Ovary (tissue), 3 donors: ENCODE data around the gene AQP9.

ENCODE experiments used
- EP300 ChIP-seq: sonication (generic); formaldehyde crosslinking; IDR thresholded peaks from one replicate; pipeline ENCODE4 v1.6.1; 2017; ENCODE audit warnings: antibody characterized with exemption
- POLR2A ChIP-seq: fragments of 450-650 bp; IDR thresholded peaks from one replicate; pipeline ENCODE4 v1.6.1; 2017; ENCODE audit warnings: antibody characterized with exemption, mild to moderate bottlenecking, moderate library complexity
- TF ChIP-seq, protein P1 (sequence below), 3 donors: fragments of 450-650 bp in 2 of 3; fragments of 200-600 bp in 1 of 3; IDR thresholded peaks; one replicate each; pipeline versions ENCODE4 v1.5.1 to v1.8.0; 2016 to 2022; ENCODE audit warnings: antibody characterized with exemption in 3 of 3, mild to moderate bottlenecking in 1 of 3
- donor health status: DM: no; HTN: no; CAD: no.

DNA sequence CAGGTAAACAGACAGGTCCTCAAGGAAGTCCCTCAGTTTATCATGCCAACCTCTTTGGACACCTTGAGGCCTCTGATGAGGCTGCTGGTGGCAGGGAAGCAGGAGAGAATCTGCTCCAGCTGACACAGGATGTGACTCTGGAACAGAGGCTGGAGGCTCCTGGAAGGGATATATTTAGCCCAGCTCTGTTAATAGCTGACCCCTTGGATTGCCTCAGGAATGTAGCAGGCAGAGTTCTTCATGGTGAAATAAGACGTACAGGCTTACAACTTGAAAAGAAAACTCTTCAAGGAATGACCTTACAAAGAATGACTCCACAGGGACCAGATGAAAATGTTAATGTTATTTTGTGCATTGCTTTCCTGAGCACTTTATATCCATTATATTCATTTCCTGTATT lies 90.5 kb downstream of the AQP9 start:
- TF ChIP-seq, protein P1, sequence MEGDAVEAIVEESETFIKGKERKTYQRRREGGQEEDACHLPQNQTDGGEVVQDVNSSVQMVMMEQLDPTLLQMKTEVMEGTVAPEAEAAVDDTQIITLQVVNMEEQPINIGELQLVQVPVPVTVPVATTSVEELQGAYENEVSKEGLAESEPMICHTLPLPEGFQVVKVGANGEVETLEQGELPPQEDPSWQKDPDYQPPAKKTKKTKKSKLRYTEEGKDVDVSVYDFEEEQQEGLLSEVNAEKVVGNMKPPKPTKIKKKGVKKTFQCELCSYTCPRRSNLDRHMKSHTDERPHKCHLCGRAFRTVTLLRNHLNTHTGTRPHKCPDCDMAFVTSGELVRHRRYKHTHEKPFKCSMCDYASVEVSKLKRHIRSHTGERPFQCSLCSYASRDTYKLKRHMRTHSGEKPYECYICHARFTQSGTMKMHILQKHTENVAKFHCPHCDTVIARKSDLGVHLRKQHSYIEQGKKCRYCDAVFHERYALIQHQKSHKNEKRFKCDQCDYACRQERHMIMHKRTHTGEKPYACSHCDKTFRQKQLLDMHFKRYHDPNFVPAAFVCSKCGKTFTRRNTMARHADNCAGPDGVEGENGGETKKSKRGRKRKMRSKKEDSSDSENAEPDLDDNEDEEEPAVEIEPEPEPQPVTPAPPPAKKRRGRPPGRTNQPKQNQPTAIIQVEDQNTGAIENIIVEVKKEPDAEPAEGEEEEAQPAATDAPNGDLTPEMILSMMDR (IDR thresholded peaks at IDR 0.05), result no peak
- no peak for TF ChIP-seq POLR2A
- no peak for TF ChIP-seq EP300
